ENCODE measurements around the gene SLC35F3.

GRCh38 chr1:234303231-234303630 lies 398.8 kb downstream of the SLC35F3 start:
- no peak for TF ChIP-seq MXI1 (conservative IDR thresholded peaks at IDR 0.05; ENCODE audit: poor library complexity, severe bottlenecking)
- TF ChIP-seq CTCF (IDR thresholded peaks at IDR 0.05; ENCODE audit: poor library complexity, severe bottlenecking) = no peak
- no peak for TF ChIP-seq EZH2 (IDR thresholded peaks at IDR 0.05; ENCODE audit: borderline replicate concordance, insufficient read depth, low read length, poor library complexity, severe bottlenecking)
- TF ChIP-seq POLR2AphosphoS5 (IDR thresholded peaks at IDR 0.05) = no peak
- no peak for TF ChIP-seq EP300 (conservative IDR thresholded peaks at IDR 0.05; ENCODE audit: poor library complexity, severe bottlenecking)
- TF ChIP-seq, protein P1, sequence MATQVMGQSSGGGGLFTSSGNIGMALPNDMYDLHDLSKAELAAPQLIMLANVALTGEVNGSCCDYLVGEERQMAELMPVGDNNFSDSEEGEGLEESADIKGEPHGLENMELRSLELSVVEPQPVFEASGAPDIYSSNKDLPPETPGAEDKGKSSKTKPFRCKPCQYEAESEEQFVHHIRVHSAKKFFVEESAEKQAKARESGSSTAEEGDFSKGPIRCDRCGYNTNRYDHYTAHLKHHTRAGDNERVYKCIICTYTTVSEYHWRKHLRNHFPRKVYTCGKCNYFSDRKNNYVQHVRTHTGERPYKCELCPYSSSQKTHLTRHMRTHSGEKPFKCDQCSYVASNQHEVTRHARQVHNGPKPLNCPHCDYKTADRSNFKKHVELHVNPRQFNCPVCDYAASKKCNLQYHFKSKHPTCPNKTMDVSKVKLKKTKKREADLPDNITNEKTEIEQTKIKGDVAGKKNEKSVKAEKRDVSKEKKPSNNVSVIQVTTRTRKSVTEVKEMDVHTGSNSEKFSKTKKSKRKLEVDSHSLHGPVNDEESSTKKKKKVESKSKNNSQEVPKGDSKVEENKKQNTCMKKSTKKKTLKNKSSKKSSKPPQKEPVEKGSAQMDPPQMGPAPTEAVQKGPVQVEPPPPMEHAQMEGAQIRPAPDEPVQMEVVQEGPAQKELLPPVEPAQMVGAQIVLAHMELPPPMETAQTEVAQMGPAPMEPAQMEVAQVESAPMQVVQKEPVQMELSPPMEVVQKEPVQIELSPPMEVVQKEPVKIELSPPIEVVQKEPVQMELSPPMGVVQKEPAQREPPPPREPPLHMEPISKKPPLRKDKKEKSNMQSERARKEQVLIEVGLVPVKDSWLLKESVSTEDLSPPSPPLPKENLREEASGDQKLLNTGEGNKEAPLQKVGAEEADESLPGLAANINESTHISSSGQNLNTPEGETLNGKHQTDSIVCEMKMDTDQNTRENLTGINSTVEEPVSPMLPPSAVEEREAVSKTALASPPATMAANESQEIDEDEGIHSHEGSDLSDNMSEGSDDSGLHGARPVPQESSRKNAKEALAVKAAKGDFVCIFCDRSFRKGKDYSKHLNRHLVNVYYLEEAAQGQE (IDR thresholded peaks at IDR 0.05; ENCODE audit: borderline replicate concordance) = no peak
